Activated T-cell treated with anti-CD3 and anti-CD28 coated beads, Interleukin-2, amount 50 U/mL, for 4 hours (primary cell): ENCODE measurements around the gene HOXB2. TPM values are rescaled to one million over a fixed set of nuclear protein-coding genes. Genes with fewer than 3 reads are reported as not detected.

Source experiments
- ATAC-seq, 2 donors: fragments of 200-7000 bp; cut with Tn5 transposase; one replicate each; pipeline ENCODE4 v1.10.0; 2021
- DNase-seq: peaks from one replicate; pipeline ENCODE4 v3.0.0-alpha.2; 2020
- H3K27me3 Mint-ChIP-seq: one replicate; pipeline ENCODE4 v1.8.0; 2021; ENCODE audit warnings: low read depth, mixed read lengths
- H3K36me3 Mint-ChIP-seq: one replicate; pipeline ENCODE4 v1.8.0; 2022; ENCODE audit warnings: mixed read lengths; ENCODE audit not compliant: insufficient read depth
- H3K4me1 Mint-ChIP-seq: one replicate; pipeline ENCODE4 v1.8.0; 2021; ENCODE audit warnings: low read depth, mixed read lengths
- H3K4me3 Mint-ChIP-seq: one replicate; pipeline ENCODE4 v1.8.0; 2021; ENCODE audit warnings: mild to moderate bottlenecking, moderate library complexity, mixed read lengths
- H3K9me3 Mint-ChIP-seq: one replicate; pipeline ENCODE4 v1.8.0; 2021; ENCODE audit warnings: mixed read lengths
- total RNA-seq, 3 donors: library from RNA; stranded (reverse); gene quantifications; one replicate each; pipeline ENCODE4 v1.2.1, GENCODE V29; 2021

The HOXB2 gene
- 10 to 100 TPM; 12.9 to 21.3 (median 12.9) TPM for total RNA-seq

- DNase-seq (no peak), ATAC-seq (no peak)
- no peaks in the 10 kb centered on the region for H3K9me3 Mint-ChIP-seq
- peak within 1 kb of the TSS; percentile 96 for H3K4me3 Mint-ChIP-seq
- peaks cover 15% of the 10 kb centered on the region for H3K27me3 Mint-ChIP-seq
- no peaks in the 10 kb centered on the region for H3K36me3 Mint-ChIP-seq
- peaks cover 54% of the 10 kb centered on the region for H3K4me1 Mint-ChIP-seq
These were observed at the start of gene HOXB2 for GRCh38 chr17:48545022-48545375. HOXB2 (minus strand) TSS chr17:48545109; CDS start chr17:48544911, 198 bp downstream.

- H3K9me3 Mint-ChIP-seq, result no peaks in the 10 kb centered on the region
- H3K4me1 Mint-ChIP-seq, result peaks cover 37% of the 10 kb centered on the region
- ATAC-seq (peak; percentile 59 to 71), DNase-seq (peak; percentile 78)
- H3K27me3 Mint-ChIP-seq, result peaks cover 89% of the 10 kb centered on the region
- H3K36me3 Mint-ChIP-seq, result no peaks in the 10 kb centered on the region
- peak overlapping the region; percentile 76 for H3K4me3 Mint-ChIP-seq
These were observed 49.1 kb upstream of the HOXB2 start for GRCh38 chr17:48593840-48594537.

- Mint-ChIP-seq H3K36me3 (no peaks in the 10 kb centered on the region), H3K9me3 (no peaks in the 10 kb centered on the region), H3K4me1 (peaks cover 32% of the 10 kb centered on the region), H3K4me3 (peak within 1 kb of the TSS; percentile 76), H3K27me3 (peaks cover 87% of the 10 kb centered on the region)
- peak; percentile 5 to 16 for ATAC-seq
- no peak for DNase-seq
These were observed 48.4 kb upstream of the HOXB2 start, which contains the start of gene HOXB5 for GRCh38 chr17:48593126-48593829. HOXB5 (minus strand) TSS chr17:48593779; CDS start chr17:48593682, 97 bp downstream.

DNA sequence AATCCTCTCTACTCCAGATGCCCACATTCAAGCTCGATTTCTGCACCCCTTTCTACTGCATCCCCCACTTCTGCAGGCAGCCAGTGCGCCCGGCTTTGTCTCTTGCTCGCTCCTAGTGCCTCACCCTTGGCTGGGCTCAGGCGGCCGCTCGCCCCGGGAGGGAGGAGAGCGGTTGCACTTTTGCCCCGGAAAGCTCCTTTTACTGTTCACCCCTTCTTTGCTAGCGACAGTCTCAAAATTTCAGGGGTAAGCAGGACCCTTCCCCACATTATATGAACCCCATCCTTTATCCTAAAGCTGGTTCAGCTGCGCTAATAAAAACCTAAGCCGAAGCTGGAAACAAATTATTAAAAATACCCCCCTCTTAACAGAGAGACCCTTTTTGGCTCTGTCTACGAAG, 47.7 kb upstream of the HOXB2 start:
- no peak for DNase-seq

GRCh38 chr17:48592057-48592514, 47.2 kb upstream of the HOXB2 start:
- no peaks in the 10 kb centered on the region for H3K36me3 Mint-ChIP-seq
- H3K27me3 Mint-ChIP-seq, result peaks cover 87% of the 10 kb centered on the region
- H3K4me1 Mint-ChIP-seq, result peaks cover 21% of the 10 kb centered on the region
- no peak overlapping the region for H3K4me3 Mint-ChIP-seq
- no peaks in the 10 kb centered on the region for H3K9me3 Mint-ChIP-seq
- no peak for ATAC-seq
- DNase-seq, result no peak

More for the DNA sequence above, 47.7 kb upstream of the HOXB2 start:
- peaks cover 26% of the 10 kb centered on the region for H3K4me1 Mint-ChIP-seq
- no peaks in the 10 kb centered on the region for H3K36me3 Mint-ChIP-seq
- H3K4me3 Mint-ChIP-seq, result peak overlapping the region; percentile 76
- peak in 1 of 2 donors; percentile 40 for ATAC-seq
- no peaks in the 10 kb centered on the region for H3K9me3 Mint-ChIP-seq
- peaks cover 87% of the 10 kb centered on the region for H3K27me3 Mint-ChIP-seq

GRCh38 chr17:48591255-48592056, 46.5 kb upstream of the HOXB2 start:
- DNase-seq (no peak), ATAC-seq (no peak)
- H3K27me3 Mint-ChIP-seq, result peaks cover 87% of the 10 kb centered on the region
- H3K9me3 Mint-ChIP-seq, result no peaks in the 10 kb centered on the region
- peak overlapping the region; percentile 20 for H3K4me3 Mint-ChIP-seq
- peaks cover 17% of the 10 kb centered on the region for H3K4me1 Mint-ChIP-seq
- no peaks in the 10 kb centered on the region for H3K36me3 Mint-ChIP-seq

- Mint-ChIP-seq H3K4me3 (peak overlapping the region; percentile 20), H3K36me3 (no peaks in the 10 kb centered on the region)
These were observed 45.8 kb upstream of the HOXB2 start for GRCh38 chr17:48590607-48591161.

GRCh38 chr17:48589831-48590606, 45.1 kb upstream of the HOXB2 start, which contains the start of gene HOXB3:
HOXB3 (minus strand) TSS chr17:48590241; CDS start chr17:48552474, 37,767 bp downstream.
- ATAC-seq (no peak), DNase-seq (no peak)
- Mint-ChIP-seq H3K27me3 (peaks cover 89% of the 10 kb centered on the region), H3K36me3 (no peaks in the 10 kb centered on the region), H3K4me1 (peaks cover 27% of the 10 kb centered on the region), H3K9me3 (no peaks in the 10 kb centered on the region), H3K4me3 (peak within 1 kb of the TSS; percentile 20)

More at GRCh38 chr17:48590607-48591161, 45.8 kb upstream of the HOXB2 start:
- no peaks in the 10 kb centered on the region for H3K9me3 Mint-ChIP-seq
- DNase-seq (no peak), ATAC-seq (no peak)
- H3K27me3 Mint-ChIP-seq, result peaks cover 89% of the 10 kb centered on the region
- H3K4me1 Mint-ChIP-seq, result peaks cover 22% of the 10 kb centered on the region

- Mint-ChIP-seq H3K9me3 (no peaks in the 10 kb centered on the region), H3K4me3 (no peak overlapping the region), H3K27me3 (peaks cover 87% of the 10 kb centered on the region), H3K36me3 (no peaks in the 10 kb centered on the region), H3K4me1 (peaks cover 29% of the 10 kb centered on the region)
- DNase-seq (no peak), ATAC-seq (no peak)
These were observed 44.3 kb upstream of the HOXB2 start for GRCh38 chr17:48589060-48589830.

GRCh38 chr17:48588528-48588927, 43.6 kb upstream of the HOXB2 start:
- H3K9me3 Mint-ChIP-seq, result no peaks in the 10 kb centered on the region
- peaks cover 27% of the 10 kb centered on the region for H3K4me1 Mint-ChIP-seq
- ATAC-seq, result no peak
- H3K36me3 Mint-ChIP-seq, result no peaks in the 10 kb centered on the region
- no peak overlapping the region for H3K4me3 Mint-ChIP-seq
- DNase-seq, result no peak
- H3K27me3 Mint-ChIP-seq, result peaks cover 88% of the 10 kb centered on the region

DNA sequence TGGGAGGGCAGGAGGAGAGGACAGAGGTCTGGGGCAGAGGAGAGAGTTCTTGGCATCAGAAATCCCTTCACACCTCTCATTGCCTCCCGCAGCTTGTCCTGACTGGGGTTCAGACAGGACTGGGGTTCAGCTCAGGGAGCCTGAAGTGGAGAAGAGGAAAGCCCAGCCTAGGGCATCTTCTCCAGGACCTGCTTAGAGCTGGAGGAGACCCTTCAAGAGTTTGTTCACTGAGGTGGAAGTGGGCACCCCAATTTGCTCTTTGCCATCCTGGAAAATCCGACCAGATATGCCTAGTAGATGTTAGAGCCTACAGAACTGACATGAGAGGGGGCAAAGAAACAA, 43.1 kb upstream of the HOXB2 start:
- no peaks in the 10 kb centered on the region for H3K9me3 Mint-ChIP-seq
- H3K36me3 Mint-ChIP-seq, result no peaks in the 10 kb centered on the region
- DNase-seq, result no peak
- peaks cover 24% of the 10 kb centered on the region for H3K4me1 Mint-ChIP-seq
- no peak for ATAC-seq
- no peak overlapping the region for H3K4me3 Mint-ChIP-seq
- H3K27me3 Mint-ChIP-seq, result peaks cover 88% of the 10 kb centered on the region

GRCh38 chr17:48587276-48588073, 42.6 kb upstream of the HOXB2 start:
- no peaks in the 10 kb centered on the region for H3K9me3 Mint-ChIP-seq
- H3K36me3 Mint-ChIP-seq, result no peaks in the 10 kb centered on the region
- no peak for ATAC-seq
- H3K4me1 Mint-ChIP-seq, result peaks cover 21% of the 10 kb centered on the region
- peaks cover 88% of the 10 kb centered on the region for H3K27me3 Mint-ChIP-seq
- DNase-seq, result no peak
- no peak overlapping the region for H3K4me3 Mint-ChIP-seq
